SIG-M5 treated with dmso at 0.1 percent for 504 hours (cell line): ENCODE measurements around the gene TMEM203.

Experiments
- DNase-seq: peaks from one replicate; lab custom pipeline; 2025; ENCODE audit not compliant: unreplicated experiment; lab: John Stamatoyannopoulos, UW

The TMEM203 gene

GRCh38 chr9:137167747-137168572 is 37.5 kb downstream of the TMEM203 start:
- peak; percentile 20 for DNase-seq

- no peak for DNase-seq
Measured at GRCh38 chr9:137167277-137167746, 38.1 kb downstream of the TMEM203 start.

GRCh38 chr9:137166380-137167229 is 38.8 kb downstream of the TMEM203 start:
- DNase-seq: no peak

- no peak for DNase-seq
Measured at GRCh38 chr9:137165250-137165836, 40.1 kb downstream of the TMEM203 start.

- no peak for DNase-seq
Measured at GRCh38 chr9:137164370-137165249, 40.8 kb downstream of the TMEM203 start.

- DNase-seq: no peak
Measured at GRCh38 chr9:137163805-137164204, 41.6 kb downstream of the TMEM203 start.

- DNase-seq: no peak
Measured at GRCh38 chr9:137163365-137163715, 42.1 kb downstream of the TMEM203 start.

- DNase-seq: no peak
Measured at GRCh38 chr9:137162505-137163364, 42.7 kb downstream of the TMEM203 start.

- DNase-seq: no peak
Measured at GRCh38 chr9:137161558-137162486, 43.6 kb downstream of the TMEM203 start.

GRCh38 chr9:137160716-137161557 is 44.5 kb downstream of the TMEM203 start:
- DNase-seq: no peak

GRCh38 chr9:137160054-137160425 is 45.4 kb downstream of the TMEM203 start:
- no peak for DNase-seq

- no peak for DNase-seq
Measured at GRCh38 chr9:137159105-137160053, 46.1 kb downstream of the TMEM203 start.

- no peak for DNase-seq
Measured at GRCh38 chr9:137158625-137159024, 46.8 kb downstream of the TMEM203 start.

- no peak for DNase-seq
Measured at GRCh38 chr9:137157618-137158415, 47.6 kb downstream of the TMEM203 start.

GRCh38 chr9:137156567-137157375 is 48.7 kb downstream of the TMEM203 start:
- no peak for DNase-seq
